OCI-LY3 (cell line): ENCODE results near the gene ZNF337.
"Not testable (repeated sequence)": the region's sequence is repeated elsewhere in the genome, so short reads cannot be mapped to it uniquely, and the experiment has no call there.

Experiments
- H2AFZ ChIP-seq: fragments of 200-600, 300-600 bp; shearing (Covaris generic); 2 replicates; pipeline ENCODE4 v1.6.0; 2014; ENCODE audit warnings: antibody characterized with exemption, low read depth, low read length
- H3K27ac ChIP-seq: fragments of 200-600, 300-600 bp; sonication (generic); 2 replicates; pipeline ENCODE4 v1.5.1; 2014; ENCODE audit warnings: mild to moderate bottlenecking, low read length, moderate library complexity, mixed read lengths
- H3K27me3 ChIP-seq: fragments of 200-600, 300-600 bp; sonication (generic); 2 replicates; pipeline ENCODE4 v1.6.1; 2014; ENCODE audit warnings: low read depth, low read length, mixed read lengths
- H3K36me3 ChIP-seq: fragments of 200-600, 300-600 bp; sonication (generic); replicated peaks from 2 replicates; pipeline ENCODE3; 2014; ENCODE audit warnings: low read depth, low read length, mixed read lengths
- H3K4me1 ChIP-seq: fragments of 300-600, 200-600 bp; sonication (generic); 2 replicates; pipeline ENCODE4 v1.6.1; 2014; ENCODE audit warnings: low read length, mixed read lengths
- H3K4me2 ChIP-seq: fragments of 200-600, 300-600 bp; sonication (generic); 2 replicates; pipeline ENCODE4 v1.6.1; 2014; ENCODE audit warnings: low read length, mixed read lengths
- H3K4me3 ChIP-seq: fragments of 300-600, 200-600 bp; sonication (generic); 2 replicates; pipeline ENCODE4 v1.5.1; 2014; ENCODE audit warnings: antibody characterized with exemption, mild to moderate bottlenecking, low read length, moderate library complexity
- H3K79me2 ChIP-seq: fragments of 300-600, 200-600 bp; shearing (Covaris generic); 2 replicates; pipeline ENCODE4 v1.6.1; 2014; ENCODE audit warnings: mild to moderate bottlenecking, low read length, mixed read lengths
- H3K9ac ChIP-seq: fragments of 300-600, 200-600 bp; shearing (Covaris generic); 2 replicates; pipeline ENCODE4 v1.6.0; 2014; ENCODE audit warnings: mild to moderate bottlenecking, low read length, moderate library complexity
- H3K9me3 ChIP-seq: fragments of 200-600, 300-600 bp; shearing (Covaris generic); 2 replicates; pipeline ENCODE4 v1.6.1; 2014; ENCODE audit warnings: low read length, mixed read lengths; ENCODE audit not compliant: insufficient read depth
- H4K20me1 ChIP-seq: fragments of 200-600, 300-600 bp; sonication (generic); 2 replicates; pipeline ENCODE4 v1.6.1; 2016; ENCODE audit warnings: low read length, mixed read lengths; ENCODE audit not compliant: insufficient read depth
- EZH2phosphoT487 ChIP-seq: fragments of 200-600 bp; shearing (Covaris generic); IDR thresholded peaks from 2 replicates; pipeline ENCODE4 v1.6.1; 2018; ENCODE audit warnings: antibody characterized with exemption, mixed run types, low read depth
- TF ChIP-seq, protein P1 (sequence below): fragments of 200-600, 300-600 bp; sonication (generic); IDR thresholded peaks from 2 replicates; pipeline ENCODE4 v1.5.1; 2014; ENCODE audit warnings: antibody characterized with exemption, low read length, low read depth

The ZNF337 gene

DNA sequence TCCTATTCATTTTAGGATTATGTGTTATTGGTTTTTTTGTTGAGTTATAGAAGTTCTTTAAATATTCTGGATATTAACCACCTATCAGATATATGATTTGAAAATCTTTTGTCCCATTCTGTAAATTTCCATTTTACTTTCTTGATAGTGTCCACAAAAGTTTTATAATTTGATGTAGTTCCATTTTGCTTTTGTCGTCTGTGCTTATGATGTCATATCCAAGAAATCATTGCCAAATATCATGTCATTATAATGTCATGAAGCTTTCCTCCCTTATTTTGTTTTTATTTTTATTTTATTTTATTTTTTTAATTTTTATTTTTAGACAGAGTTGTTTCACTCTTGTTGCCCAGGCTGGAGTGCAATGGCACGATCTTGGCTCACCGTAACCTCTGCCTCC lies 51.8 kb downstream of the ZNF337 start:
- Histone ChIP-seq H3K4me3 (no peak overlapping the region), H3K4me1 (no peaks in the 10 kb centered on the region), H3K79me2 (no peaks in the 10 kb centered on the region), H3K9ac (no peak overlapping the region), H3K4me2 (no peak overlapping the region), H3K9me3 (no peaks in the 10 kb centered on the region), H3K36me3 (peaks cover 21% of the 10 kb centered on the region), H3K27me3 (no peaks in the 10 kb centered on the region), H2AFZ (no peak overlapping the region), H3K27ac (no peak overlapping the region), H4K20me1 (no peaks in the 10 kb centered on the region)
- TF ChIP-seq EZH2phosphoT487: no peak
- TF ChIP-seq, protein P1, sequence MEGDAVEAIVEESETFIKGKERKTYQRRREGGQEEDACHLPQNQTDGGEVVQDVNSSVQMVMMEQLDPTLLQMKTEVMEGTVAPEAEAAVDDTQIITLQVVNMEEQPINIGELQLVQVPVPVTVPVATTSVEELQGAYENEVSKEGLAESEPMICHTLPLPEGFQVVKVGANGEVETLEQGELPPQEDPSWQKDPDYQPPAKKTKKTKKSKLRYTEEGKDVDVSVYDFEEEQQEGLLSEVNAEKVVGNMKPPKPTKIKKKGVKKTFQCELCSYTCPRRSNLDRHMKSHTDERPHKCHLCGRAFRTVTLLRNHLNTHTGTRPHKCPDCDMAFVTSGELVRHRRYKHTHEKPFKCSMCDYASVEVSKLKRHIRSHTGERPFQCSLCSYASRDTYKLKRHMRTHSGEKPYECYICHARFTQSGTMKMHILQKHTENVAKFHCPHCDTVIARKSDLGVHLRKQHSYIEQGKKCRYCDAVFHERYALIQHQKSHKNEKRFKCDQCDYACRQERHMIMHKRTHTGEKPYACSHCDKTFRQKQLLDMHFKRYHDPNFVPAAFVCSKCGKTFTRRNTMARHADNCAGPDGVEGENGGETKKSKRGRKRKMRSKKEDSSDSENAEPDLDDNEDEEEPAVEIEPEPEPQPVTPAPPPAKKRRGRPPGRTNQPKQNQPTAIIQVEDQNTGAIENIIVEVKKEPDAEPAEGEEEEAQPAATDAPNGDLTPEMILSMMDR: no peak

DNA sequence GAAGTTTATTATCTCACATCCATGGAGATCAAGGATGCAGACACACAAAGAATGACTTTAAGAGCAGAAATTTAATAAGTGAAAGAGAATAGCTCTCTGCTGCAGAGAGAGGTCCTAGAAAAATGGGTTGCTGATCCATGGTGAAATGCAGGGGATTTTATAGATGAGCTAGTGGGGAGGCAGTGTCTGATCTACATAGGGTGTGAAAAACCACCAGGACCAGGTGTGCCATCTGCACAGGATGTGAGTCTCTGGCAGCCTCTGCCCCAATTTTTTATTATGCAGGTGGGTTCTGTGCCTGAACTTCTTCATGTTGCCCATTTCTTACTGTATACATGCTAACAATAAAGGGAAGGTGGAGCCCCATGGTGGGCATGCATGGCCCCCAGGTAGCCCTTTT lies 52.9 kb downstream of the ZNF337 start:
- TF ChIP-seq EZH2phosphoT487: no peak
- TF ChIP-seq, protein P1: no peak
- no peaks in the 10 kb centered on the region for H3K4me1 ChIP-seq

DNA sequence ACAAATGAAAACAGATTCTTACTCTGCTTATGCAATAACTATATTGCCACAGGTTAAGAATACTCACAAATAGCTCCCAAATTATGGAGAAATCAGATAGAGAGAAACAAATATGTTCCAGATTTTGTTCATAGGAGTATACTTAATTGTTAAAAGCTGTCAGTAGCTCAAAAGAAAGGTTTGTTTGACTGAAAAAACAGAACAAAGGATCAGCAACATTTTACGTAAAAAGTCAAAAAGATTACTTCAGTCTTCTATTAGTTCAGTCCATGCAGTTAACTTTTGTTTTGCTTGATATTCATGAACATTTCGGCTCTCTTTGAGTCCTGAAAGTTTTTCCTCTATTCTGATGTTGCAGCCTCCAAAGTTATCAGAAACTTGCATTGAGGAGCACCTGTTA lies 59.4 kb downstream of the ZNF337 start:
- Histone ChIP-seq H3K4me2 (no peak overlapping the region), H3K27me3 (no peaks in the 10 kb centered on the region), H3K36me3 (peaks cover 40% of the 10 kb centered on the region), H3K79me2 (peaks cover 3% of the 10 kb centered on the region), H3K27ac (no peak overlapping the region), H2AFZ (no peak overlapping the region), H3K4me3 (no peak overlapping the region), H3K9ac (no peak overlapping the region), H3K9me3 (peaks cover 19% of the 10 kb centered on the region), H4K20me1 (peaks cover 19% of the 10 kb centered on the region; the same call in 1 of the 2 replicates), H3K4me1 (peaks cover 19% of the 10 kb centered on the region)
- TF ChIP-seq, protein P1: no peak
- TF ChIP-seq EZH2phosphoT487: no peak

More for the DNA sequence above, 52.9 kb downstream of the ZNF337 start:
- no peak overlapping the region for H3K27ac ChIP-seq
- no peaks in the 10 kb centered on the region for H4K20me1 ChIP-seq
- peaks cover 20% of the 10 kb centered on the region for H3K36me3 ChIP-seq
- H3K9me3 ChIP-seq: no peaks in the 10 kb centered on the region
- H3K4me3 ChIP-seq: no peak overlapping the region
- no peak overlapping the region for H3K9ac ChIP-seq
- no peak overlapping the region for H2AFZ ChIP-seq
- H3K79me2 ChIP-seq: no peaks in the 10 kb centered on the region
- H3K27me3 ChIP-seq: no peaks in the 10 kb centered on the region
- H3K4me2 ChIP-seq: no peak overlapping the region

DNA sequence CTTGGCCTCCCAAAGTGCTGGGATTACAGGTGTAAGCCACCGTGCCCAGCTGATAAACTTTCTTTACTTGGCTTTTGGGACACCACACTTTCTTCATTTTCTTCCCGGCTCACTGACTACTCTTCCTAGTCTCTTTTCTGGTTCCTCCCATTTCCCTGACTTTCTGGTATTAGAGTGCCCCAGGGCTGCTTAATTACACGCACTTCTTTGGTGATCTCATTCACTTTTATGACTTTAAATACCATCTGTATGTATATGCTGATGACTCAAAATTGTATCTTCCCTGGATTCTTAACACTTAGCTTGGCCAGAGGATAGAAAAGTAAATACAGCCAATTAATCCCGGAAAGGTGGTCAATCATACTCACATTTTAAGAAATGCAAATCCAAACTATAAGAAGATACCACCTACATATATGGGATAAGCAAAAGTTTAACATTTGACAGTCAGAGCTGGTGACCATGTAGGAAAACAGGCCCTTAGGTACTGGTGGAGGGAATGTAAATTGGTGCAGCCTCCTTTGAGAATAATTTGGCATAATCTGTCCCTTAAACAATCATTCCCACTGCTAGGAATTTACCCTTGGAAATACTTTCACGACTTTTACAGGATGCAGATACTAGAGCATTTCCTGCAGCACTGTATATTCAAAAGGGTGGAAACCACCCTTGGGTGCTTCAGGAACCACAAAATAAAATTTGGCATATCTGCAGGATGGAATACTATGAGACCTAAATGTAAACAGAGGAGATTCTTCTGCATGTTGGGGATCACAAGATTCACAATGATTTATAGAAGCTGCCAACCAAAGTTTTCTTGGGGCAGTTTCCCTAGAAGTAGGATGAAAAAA lies 63.5 kb downstream of the ZNF337 start:
- H3K36me3 ChIP-seq: peaks cover 38% of the 10 kb centered on the region
- H3K4me1 ChIP-seq: peaks cover 19% of the 10 kb centered on the region
- no peak overlapping the region for H3K9ac ChIP-seq
- H3K4me2 ChIP-seq: peak overlapping the region; percentile 44
- no peak overlapping the region for H3K27ac ChIP-seq
- no peaks in the 10 kb centered on the region for H3K27me3 ChIP-seq
- peaks cover 19% of the 10 kb centered on the region; the same call in 1 of the 2 replicates for H4K20me1 ChIP-seq
- TF ChIP-seq, protein P1: no peak
- no peak for TF ChIP-seq EZH2phosphoT487
- H2AFZ ChIP-seq: no peak overlapping the region
- H3K4me3 ChIP-seq: no peak overlapping the region
- H3K79me2 ChIP-seq: peaks cover 4% of the 10 kb centered on the region
- peaks cover 24% of the 10 kb centered on the region for H3K9me3 ChIP-seq

DNA sequence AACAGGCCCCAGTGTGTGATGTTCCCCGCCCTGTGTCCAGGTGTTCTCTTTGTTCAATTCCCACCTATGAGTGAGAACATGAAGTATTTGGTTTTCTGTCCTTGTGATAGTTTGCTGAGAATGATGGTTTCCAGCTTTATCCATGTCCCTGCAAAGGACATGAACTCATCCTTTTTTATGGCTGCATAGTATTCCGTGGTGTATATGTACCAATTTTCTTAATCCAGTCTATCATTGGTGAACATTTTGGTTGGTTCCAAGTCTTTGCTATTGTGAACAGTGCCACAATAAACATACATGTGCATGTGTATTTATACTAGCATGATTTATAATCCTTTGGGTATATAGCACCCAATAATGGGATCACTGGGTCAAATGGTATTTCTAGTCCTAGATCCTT lies 66.0 kb downstream of the ZNF337 start:
- not testable (repeated sequence) for H3K27me3 ChIP-seq, H3K4me2 ChIP-seq, H3K79me2 ChIP-seq, H2AFZ ChIP-seq, H3K4me3 ChIP-seq, H3K9ac ChIP-seq, H3K27ac ChIP-seq, H3K9me3 ChIP-seq
- Histone ChIP-seq H4K20me1 (peaks cover 19% of the 10 kb centered on the region; the same call in 1 of the 2 replicates), H3K4me1 (peaks cover 19% of the 10 kb centered on the region), H3K36me3 (peaks cover 17% of the 10 kb centered on the region)
